NCI-H2029 treated with DMSO at 0.1 percent for 48 hours (cell line): ENCODE data around the gene CLDN19.
A peak's percentile ranks its signal among the peaks of the same experiment; 100 is the strongest.
"Not testable (repeated sequence)": the region's sequence is repeated elsewhere in the genome, so short reads cannot be mapped to it uniquely, and the experiment has no call there.

Source experiments
- DNase-seq: peaks from one replicate; lab custom pipeline; 2025; lab: John Stamatoyannopoulos, UW

The CLDN19 gene

DNA sequence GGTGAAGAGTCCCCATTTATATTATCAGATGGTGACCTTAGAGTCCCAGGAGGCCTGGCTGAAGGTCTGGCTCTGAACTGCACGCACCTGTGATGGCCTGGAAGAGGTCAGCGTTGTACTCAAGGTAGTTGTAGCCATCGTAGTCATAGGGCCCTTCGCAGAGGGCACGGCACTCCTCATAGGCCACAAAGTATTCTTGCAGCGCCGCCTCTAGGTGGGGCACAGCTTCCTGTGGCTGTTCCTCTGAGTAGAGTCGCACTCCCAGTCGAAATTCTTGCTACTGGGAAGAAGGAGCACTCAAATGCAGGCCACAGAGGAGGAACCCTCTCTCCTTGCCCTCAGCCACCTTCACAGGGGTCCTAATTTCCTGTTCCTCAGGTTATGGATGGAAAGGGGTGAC is 19.1 kb upstream of the CLDN19 start:
- DNase-seq = no peak

DNA sequence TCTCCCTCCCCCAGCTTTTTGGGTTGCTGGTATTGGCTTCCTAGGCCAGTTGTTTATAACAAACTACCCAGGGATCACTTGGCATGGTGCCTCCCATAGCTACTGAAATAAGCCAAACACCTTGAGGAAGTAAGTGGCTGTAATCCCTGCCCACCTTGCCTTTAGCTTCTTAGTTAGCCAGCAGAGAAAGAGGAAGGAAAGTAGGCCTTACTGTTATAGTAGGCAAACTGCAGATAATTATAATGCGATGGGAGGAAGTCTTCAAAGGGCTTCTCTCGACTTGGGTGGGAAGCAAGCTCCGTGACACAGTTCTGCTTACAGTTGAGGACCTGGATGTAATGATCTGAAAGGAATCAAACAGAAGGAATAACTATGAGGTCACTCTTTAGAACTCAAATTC is 18.6 kb upstream of the CLDN19 start:
- DNase-seq = no peak

DNA sequence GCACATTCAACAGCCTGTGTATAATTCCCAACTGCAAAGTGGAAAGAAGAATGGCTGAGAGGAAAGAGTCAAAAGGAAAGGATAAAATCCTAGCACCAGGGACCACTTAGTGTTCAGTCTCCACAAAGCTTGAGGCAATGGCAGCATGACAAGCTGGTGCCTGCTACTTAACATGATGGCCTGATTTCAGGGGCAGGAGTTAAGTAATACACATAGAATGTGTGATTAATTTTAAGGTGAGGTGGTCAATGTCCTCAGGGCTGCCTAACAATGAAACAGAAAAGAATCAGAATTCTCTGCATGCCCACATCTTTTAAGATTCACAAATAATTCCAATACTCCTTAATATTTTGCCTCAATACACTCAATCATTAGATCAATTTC is 17.8 kb upstream of the CLDN19 start:
- no peak for DNase-seq

DNA sequence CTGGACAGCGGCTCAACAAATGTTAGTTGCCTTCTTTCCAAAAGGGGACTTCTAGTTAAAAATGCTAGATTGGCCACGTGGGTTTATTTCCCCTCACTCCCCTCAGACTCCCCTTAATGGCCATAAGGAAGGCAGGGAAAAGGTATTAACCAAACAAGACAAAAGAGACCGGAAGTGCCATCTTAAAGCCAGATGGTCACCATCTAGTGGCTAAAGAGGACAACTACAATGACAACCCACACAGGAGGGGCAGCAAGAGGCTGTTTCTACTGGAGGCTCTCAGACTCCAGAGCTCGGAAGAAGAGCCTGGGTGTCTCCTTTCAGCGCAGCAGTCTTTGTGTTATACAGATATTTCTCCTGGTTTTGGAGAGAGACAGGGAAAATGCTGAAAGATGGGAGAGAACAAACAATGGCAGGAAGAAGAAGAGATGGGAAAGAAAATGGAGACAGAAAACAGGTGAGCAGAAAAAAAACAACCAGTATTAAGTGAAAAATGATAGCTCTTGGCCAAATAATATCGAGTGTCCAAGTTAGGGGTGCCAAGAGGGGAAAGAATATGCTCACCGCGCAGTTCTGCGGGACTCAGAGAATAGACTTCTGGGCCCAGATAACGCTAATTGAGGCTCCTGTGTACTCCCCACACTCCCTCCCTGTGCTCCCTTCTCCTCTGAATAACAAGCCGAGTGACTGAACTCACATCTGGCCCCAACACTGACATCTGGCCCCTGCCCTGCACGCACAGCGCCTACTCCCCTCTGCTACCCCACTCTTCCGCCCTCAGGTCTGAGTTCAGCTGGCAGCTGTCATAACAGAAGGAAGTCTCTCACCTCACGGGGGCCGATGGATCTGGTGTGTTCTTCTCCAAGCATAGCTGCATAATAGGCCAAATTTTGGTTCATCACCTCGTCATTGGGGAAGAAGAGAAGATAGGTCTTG is 17.2 kb upstream of the CLDN19 start:
- peak; percentile 96 for DNase-seq

DNA sequence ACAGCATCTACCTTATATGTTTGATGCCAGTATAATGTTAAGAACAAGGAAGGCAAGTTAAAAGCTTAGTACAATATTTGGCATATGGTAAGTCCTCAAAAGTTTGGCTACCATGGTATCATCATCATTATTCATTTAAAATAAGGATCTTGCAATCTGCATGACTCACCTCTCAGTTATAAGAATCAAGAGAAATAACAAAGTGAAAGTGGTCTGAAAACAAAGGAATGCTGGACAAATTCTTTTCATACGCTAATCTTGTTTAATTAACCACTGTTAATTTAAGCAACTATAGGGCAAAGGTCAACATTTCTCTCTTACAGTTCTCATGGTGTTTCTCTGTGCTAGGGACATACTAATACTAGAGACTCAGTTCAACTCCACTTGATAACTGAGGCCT is 13.0 kb upstream of the CLDN19 start:
- no peak for DNase-seq

DNA sequence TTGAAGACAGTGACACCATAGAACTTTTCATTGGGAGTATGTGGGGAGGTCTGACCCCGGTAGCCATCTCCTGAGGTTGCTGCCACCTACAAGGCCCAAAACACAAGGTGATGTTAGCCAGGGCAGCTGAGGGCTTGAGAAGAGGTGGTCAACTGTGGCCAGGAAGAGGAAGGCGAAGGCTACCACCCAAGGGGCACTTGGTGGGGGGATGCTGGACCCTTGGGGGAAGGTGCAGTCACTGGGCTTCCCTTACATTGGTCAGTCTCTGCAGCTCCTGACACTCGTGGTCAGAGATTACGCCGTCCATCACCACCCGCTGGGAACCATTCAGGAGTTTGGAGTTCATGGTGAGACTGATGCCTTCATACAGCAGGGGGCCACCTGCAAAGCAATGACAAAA is 12.2 kb upstream of the CLDN19 start:
- DNase-seq = no peak

DNA sequence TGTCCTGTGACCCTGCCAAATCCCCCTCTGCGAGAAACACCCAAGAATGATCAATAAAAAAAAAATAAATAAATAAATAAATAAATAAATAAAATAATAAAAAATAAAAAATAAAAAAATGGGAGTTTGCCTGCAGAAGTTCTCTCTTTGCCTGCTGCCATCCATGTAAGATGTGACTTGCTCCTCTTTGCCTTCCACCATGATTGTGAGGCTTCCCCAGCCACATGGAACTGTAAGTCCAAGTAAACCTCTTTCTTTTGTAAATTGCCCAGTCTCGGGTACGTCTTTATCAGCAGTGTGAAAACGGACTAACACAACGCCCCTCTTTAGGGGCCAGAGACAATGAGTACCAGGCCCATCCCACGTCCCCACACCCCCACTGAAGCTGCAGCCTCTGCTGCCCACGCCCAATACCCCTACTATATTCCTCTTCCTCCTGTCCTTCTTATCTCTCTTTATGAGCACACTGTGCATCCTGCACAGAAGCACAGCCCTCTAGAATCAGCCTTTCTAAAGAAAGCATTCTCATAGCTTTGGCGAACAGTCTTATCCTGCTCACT is 11.6 kb upstream of the CLDN19 start:
- DNase-seq = not testable (repeated sequence)

DNA sequence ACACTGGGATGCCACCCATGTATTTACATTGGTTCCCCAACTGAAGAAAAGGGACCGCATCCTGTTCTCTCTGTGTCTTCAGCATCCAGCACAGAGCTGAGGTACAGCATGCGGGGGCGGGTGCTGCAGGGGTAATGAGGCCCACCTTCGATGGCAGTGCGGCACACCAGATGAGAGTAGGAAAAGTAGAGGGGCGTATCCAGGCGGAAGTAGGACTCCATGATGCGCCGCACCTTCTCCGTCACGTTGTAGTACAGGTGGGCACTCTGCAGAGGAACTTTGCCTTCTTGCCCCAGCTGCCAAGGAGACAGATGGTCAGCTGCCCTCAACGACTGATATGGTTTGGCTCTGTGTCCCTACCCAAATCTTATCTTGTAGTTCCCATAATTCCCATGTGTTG is 10.0 kb upstream of the CLDN19 start:
- DNase-seq = no peak

DNA sequence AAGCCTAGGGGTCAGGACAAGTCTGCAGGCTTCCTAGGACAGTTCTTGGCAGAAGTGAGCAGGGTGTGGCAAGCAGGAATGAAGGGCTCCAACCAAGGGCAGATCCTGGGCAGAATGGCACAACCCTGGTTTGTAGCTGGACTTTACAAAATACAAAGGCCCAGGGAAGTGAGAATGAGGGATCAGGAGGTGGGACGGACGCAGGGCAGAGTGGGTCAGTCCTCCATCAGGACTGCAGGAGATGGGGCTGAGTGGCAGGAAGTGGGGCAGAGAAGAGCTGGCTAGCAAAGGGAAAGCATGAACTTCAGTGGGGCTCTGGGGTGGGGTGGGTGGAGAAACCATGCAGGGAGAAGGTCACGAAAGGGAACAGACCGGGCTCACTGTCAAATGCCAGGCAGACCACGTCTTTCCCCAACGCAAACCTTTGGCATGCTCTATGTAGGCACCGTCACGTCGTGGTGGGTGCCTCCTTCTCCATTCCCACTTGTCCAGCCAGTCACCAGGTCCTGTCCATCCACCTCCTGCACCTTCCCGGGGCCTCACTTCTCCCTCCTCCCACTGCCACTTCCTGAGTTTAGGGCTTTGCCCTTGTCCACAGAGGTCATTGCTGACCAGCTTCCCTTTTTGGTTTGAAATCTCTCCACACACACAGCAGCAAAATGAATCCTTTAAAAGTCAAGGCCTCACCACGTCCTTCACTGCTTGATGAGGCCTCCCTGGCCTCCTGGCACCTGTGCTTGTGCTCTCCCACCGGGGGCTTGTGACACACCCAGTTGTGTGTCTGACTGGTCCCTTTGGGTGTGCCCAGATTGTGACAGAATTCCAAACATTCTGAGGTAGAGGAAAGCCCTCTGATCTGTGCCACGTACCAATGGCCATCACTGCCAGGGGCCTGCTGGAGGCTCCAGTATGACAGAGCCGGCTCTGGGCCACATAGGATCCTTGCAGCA is 8.7 kb upstream of the CLDN19 start:
- no peak for DNase-seq

DNA sequence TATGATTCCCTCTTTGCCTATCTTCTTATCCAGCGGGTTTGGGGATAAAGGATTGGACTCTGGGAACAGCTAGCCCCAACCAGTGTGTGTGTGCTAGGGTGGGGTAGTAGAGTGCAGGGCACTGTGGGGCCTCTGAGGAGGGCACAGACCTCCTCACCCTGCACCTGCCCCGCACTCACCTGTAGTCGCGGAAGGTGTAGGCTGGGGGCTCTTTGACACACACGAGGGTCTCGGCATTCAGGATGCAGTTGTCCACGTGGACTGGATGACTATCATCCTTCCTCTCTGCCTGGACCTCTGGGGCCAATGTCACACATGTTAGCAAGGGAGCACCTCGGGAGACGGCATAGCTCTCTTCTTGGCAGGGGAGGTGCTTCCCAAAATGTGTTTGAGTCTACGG is 8.0 kb upstream of the CLDN19 start:
- no peak for DNase-seq

DNA sequence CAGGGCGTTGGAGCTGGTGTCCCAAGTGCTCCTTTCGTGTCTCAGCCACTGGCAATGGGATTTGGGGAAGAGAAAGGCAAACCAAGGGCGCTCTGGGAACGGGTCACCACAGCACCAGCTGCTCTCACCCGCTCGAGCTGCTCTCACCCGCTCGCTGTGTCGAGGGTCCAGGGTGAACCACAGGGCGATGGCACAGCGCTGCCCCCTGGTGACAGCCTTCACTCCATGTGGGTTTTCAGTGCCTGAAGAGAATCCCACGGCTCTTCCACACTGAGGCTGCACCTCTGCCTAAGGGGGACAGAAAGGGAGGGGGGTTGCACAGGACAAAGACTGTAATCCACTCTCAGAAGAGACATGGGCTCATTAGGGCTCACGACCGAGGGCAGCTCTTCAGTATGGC is 7.1 kb upstream of the CLDN19 start:
- DNase-seq = peak; percentile 7

DNA sequence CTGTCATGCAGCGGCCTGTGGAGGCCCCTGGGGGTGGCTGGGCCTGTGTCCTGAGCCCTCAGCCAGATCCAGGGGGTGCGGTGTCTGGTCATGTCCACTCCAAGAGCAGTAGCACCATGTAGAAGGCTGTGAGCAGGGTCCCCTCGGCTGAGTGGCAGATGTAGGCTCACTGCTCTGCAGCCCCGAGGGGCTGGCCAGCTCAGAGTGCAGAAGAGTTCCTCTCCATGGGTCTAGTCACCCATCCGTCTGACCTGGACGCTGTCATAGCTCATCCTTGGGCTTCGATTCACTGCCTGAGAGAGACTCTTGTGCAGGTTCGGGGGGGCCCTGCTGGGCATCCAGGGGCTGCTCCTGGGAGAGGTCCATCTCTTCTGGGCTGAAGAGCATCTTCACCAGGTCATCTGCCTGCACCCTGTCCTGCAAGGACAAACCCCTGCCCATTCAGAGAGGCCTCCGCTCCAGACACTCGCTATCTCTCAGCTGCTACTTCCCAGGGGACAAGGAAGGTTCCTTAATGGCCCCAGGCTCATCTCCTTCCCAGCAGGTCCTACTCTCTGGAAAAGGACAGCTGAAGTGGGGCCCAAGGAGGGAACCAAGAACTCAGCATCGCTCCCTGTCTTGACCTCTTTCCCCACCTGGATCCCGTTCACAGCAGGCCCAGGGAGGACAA is 6.5 kb upstream of the CLDN19 start:
- no peak for DNase-seq

DNA sequence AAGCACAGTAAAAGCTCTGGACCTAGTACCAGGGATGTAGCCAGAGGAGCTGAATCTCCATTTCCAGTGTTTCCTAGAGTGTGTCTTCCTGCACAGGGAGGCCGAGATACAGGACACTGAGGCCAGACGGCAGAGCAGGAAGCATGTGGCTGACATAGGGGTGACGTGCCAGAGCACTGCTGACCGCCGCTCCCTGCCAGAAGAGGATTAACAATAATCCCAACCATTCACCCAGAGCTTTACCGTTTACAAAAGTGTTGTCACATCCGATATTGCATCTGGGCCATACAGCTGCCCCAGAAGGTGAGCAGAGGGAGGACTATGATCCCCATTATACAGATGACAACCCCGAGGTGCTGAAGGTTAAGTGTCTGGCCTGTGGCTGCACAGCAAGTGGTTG is 5.8 kb upstream of the CLDN19 start:
- no peak for DNase-seq

DNA sequence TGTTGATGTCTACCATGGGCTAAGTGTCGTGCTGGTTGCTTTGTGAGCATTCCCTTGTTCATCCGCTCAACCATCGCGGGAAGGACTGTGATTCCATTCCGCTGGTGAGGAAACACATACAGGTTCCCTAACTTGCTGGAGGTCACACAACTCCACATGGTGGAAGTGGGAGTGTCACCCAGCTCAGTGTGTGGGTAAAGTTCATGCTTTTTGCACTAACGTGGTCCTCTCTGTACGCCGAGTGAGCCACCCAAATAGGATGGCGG is 4.0 kb upstream of the CLDN19 start:
- DNase-seq = no peak

DNA sequence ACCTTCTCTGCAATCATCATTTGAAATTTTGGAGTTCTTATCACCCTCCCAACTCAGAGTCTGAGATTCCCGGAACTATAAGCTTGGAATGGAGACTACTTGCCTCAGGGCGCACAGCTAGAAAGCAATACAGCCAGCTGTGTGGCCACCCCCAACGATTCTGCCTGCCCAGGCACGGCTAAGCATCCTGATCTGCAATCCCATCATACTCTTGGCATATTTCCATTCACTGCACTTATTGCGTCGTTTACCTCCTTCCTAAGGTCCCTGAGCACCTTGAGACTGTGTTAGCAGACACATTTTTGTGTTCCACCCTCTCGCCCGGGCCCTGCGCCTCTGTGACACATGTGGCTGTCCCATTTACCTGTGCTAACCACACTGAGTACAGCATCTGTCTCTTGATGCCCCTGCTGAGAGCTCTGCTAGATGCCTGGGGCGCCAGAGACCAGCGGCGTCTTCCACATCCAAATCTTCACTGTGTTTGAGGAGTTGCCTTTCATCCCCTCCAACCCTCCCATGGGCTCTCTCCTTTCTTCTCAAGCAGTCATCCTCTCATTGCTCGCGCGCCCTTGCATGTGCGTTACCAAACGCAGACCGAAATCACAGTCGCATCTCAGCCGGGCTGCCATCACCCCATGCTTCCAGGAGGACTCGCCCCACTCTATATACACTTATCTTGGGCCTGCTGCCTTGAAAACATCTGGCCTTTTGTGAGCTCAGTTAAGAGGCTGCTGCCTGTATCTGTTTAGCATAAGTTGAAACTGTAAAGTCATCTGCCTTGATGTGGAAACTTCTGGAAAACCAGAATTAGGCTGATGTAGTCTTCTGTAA is 3.5 kb upstream of the CLDN19 start:
- DNase-seq = no peak

DNA sequence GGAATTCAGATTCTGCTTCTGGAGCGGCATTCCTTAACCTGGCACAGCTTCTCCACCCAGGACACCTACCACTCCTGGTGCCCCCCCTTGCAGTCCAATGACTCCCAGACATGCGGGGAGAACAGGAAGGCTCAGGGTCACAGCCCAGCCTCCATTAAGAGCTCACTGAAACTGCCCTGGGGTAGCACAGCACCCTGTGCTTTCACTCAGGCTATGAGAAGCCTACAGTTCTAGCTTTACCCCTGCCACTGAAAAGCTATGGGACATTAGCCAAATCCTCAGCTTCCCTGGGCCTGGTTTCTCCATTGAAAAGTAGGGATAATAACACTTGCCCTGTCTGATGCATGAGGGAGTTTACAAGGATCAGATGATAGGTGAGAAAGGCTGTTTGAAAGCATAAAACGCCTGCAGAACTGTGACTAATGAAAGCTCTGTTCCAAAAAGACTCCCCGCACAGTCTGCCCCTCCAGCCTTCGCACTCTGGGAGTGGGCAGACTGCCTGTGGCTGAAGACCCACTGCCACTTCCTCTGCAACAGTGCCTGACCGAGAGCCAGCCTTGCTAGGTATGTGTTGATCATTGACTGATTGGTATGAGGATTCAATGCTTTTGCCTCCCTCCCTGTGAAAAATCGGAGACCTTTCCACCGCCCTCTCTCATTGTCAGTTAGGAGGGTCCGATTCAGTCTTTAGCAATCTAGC is 2.7 kb upstream of the CLDN19 start:
- no peak for DNase-seq

DNA sequence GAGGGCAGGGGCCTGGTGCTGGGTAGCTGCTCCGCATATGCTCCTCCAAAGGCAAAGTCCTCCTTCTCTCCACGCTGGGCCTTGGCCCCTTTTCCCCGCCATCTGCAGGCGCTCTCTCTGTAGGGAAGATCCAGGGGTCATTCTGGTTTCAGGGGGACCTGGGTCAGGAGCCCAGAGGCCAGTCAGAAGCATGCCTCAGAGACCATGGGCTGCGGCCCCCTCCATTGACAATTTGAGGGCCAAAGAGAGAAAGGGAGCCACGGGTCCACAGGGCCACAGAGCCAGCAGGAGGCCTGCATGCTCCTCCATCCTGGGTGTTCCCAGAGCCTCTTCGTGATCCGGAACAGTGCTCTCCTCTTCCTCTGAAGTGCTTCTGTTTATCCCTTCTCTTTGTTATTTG is 2.1 kb upstream of the CLDN19 start:
- DNase-seq = no peak

DNA sequence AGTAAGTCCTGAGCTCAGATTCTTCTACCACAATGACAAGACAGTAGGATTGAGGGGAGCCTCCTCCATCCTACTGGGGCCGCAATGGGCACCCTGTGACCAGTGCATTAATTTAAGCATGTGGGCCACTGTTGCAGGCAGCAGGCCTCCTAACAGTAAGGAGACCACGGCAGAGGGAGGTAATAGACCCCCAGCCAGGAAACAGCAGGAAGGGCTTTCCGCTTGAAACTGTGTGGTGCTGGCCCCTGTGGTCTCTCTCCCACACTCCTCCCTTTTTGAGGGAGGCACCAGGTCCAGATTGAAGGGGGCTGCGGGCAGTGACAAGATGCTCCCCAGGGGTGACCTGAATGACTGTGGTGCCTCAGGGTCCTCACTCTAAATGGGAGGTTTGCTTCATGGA is 1.7 kb upstream of the CLDN19 start:
- DNase-seq = no peak

DNA sequence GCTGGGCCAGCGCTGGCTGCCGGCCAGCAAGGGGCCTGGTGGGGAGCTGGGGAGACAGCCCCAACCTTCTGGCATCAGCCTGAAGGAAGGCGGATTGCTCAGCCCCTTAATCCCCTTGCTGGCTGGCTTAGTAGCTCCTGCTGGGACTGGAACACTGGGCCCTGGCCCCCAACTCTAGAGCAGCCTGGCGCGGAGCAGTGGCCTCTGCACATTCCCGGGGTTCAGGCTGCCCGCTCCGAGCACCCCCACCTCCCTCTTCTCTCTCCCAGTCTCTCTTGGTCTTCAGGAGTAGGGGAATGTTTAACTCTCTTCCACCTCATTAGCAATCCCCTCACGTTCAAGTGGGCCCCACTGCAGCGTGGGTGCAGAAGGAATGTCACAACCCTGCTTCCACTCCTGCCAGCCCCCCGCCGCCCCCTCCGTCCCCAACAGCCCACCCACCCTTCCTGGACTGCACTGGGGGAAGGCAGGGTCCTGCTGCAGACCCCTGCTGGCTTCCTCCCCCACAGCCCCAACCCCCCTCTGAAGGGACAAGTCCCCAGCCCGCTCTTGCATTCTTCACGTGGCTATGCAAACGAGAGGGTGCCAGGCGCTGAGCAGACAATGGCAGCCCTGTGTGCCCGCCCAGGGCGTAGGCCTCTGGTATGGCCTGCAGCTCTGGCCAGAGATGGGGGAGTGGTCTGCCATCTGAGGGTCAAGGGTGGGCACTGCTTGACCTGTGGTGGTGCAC is 980 bp upstream of the CLDN19 start:
- DNase-seq = no peak

DNA sequence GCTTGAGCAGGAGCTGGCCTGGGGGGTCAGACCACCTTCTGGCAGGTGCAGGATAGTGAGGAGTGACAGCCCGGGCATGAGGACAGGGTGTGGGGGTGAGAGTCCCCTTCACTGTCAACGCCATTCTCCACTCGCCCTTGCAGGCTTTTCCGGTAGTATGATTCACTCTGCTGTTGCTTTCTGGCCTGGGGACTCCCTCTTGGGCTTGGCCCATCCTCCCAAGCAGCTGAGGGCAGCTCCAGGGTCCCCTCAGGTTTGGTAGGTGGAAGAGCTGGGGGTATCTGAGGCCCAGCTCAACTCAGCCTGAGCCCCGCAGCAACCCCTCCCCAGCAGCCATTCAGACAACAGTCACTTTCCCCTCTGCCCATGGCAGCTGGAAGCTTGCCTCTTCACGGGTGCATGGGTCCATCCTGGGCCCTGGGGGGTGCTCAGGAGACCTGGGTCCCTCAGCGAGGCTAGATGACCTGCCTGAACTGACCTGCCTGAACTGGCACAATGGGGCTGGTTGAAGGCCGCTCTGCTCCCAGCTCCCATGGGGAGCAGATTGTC is 1.3 kb downstream of the CLDN19 start:
- no peak for DNase-seq
